HUES6 (cell line): ENCODE measurements around the gene S100A2.
"Not testable (repeated sequence)": the region's sequence is repeated elsewhere in the genome, so short reads cannot be mapped to it uniquely, and the experiment has no call there.

Experiments used
- H3K27ac ChIP-seq: 2 replicates; pipeline ENCODE4 v1.7.0; 2013; ENCODE audit warnings: low read depth, mild to moderate bottlenecking, low read length, inconsistent platforms
- H3K27me3 ChIP-seq: 2 replicates; pipeline ENCODE4 v1.6.1; 2013; ENCODE audit warnings: low read length; ENCODE audit not compliant: control insufficient read depth, insufficient read depth
- H3K36me3 ChIP-seq: 2 replicates; pipeline ENCODE4 v1.6.1; 2013; ENCODE audit warnings: low read length; ENCODE audit not compliant: control insufficient read depth, insufficient read depth
- H3K4me1 ChIP-seq: 2 replicates; pipeline ENCODE4 v1.6.1; 2013; ENCODE audit warnings: low read length; ENCODE audit not compliant: control insufficient read depth, insufficient read depth
- H3K4me3 ChIP-seq: 2 replicates; pipeline ENCODE4 v1.5.1; 2013; ENCODE audit warnings: low read depth, low read length
- H3K9ac ChIP-seq: one replicate; pipeline ENCODE4 v1.6.1; 2013; ENCODE audit warnings: mild to moderate bottlenecking, low read length
- H3K9me3 ChIP-seq: 2 replicates; pipeline ENCODE4 v1.6.1; 2013; ENCODE audit warnings: low read depth, low read length; ENCODE audit not compliant: control insufficient read depth, insufficient read depth

S100A2 gene

DNA sequence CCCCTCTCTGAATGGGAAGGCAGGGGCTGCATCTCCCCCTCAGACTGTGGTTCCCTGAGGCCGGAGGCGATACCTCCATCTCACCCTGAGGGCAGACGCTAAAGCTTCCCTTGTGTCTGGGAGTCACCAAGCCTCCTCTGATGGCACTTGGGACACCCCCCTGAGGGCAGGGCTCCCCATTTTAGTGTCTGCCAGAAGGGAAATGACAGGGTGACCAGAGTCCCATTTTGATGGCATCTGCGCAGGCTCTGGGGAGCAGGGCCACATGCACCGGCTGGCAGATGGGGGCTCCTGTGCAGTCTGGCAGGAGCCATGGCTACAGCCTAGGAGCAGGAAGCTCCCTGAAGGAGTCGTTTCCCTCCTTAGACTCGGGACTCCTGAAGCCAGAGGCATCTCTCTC is 1.7 kb downstream of the S100A2 start:
- no peak overlapping the region for H3K9ac ChIP-seq
- H3K4me1 ChIP-seq = peaks cover 43% of the 10 kb centered on the region
- H3K27me3 ChIP-seq = no peaks in the 10 kb centered on the region
- H3K9me3 ChIP-seq = no peaks in the 10 kb centered on the region
- H3K4me3 ChIP-seq = no peak overlapping the region
- H3K27ac ChIP-seq = no peak overlapping the region
- H3K36me3 ChIP-seq = no peaks in the 10 kb centered on the region

DNA sequence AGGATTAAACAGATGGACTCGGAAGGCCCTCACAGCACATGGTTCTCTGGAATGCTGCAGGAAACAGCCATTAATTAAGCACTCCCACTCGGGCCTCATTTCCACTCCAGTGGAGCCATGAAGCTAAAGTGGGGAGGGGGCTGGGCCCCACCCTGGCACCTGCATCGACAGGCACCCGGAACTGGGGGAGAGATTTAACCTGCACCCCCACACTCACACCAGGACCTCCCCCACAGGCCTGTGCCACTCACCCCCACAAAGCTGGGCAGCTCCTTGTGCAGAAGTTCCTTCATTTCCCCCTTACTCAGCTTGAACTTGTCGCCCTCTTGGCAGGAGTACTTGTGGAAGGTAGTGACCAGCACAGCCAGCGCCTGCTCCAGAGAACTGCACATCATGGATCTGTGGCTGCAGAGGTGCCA is 2.2 kb downstream of the S100A2 start:
- H3K4me1 ChIP-seq = peaks cover 39% of the 10 kb centered on the region
- no peaks in the 10 kb centered on the region for H3K36me3 ChIP-seq
- no peaks in the 10 kb centered on the region for H3K9me3 ChIP-seq
- no peak overlapping the region for H3K9ac ChIP-seq
- no peak overlapping the region for H3K27ac ChIP-seq
- H3K27me3 ChIP-seq = no peaks in the 10 kb centered on the region
- H3K4me3 ChIP-seq = no peak overlapping the region

GRCh38 chr1:153562021-153562420 is 3.6 kb downstream of the S100A2 start:
- not testable (repeated sequence) for H3K27me3 ChIP-seq, H3K9me3 ChIP-seq, H3K36me3 ChIP-seq, H3K9ac ChIP-seq, H3K27ac ChIP-seq, H3K4me3 ChIP-seq
- H3K4me1 ChIP-seq = peaks cover 26% of the 10 kb centered on the region

DNA sequence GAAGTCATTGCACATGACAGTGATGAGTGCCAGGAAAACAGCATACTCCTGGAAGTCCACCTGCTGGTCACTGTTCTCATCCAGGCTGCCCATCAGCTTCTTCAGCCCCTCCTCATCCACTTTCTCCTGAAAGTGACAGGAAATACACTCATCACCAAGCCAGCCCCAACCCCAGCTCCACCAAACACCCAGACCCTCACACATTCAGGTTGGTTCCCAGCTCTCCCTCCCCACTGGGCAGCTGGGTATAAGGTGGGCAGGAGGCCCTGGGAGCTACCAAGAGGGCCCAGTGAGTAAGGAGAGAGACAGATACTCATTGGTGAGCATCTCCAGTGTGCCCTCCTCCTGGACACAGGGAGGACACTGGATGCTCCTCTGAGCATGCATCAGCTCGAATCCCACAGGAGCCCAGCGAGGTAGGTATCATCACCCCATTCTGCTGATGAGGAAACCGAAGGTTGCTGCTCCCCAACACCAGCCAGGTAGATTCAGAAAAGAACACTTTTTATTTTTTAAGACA is 4.1 kb downstream of the S100A2 start:
- H3K4me1 ChIP-seq = peaks cover 21% of the 10 kb centered on the region
- no peak overlapping the region for H3K27ac ChIP-seq
- H3K9me3 ChIP-seq = no peaks in the 10 kb centered on the region
- H3K36me3 ChIP-seq = no peaks in the 10 kb centered on the region
- no peak overlapping the region for H3K4me3 ChIP-seq
- H3K27me3 ChIP-seq = no peaks in the 10 kb centered on the region
- H3K9ac ChIP-seq = no peak overlapping the region

- H3K9me3 ChIP-seq = no peaks in the 10 kb centered on the region
- no peaks in the 10 kb centered on the region for H3K27me3 ChIP-seq
- H3K4me1 ChIP-seq = peaks cover 16% of the 10 kb centered on the region
- no peak overlapping the region for H3K9ac ChIP-seq
- H3K36me3 ChIP-seq = no peaks in the 10 kb centered on the region
- H3K27ac ChIP-seq = no peak overlapping the region
- no peak overlapping the region for H3K4me3 ChIP-seq
These were observed 4.7 kb downstream of the S100A2 start for GRCh38 chr1:153560771-153561465.

- no peak overlapping the region for H3K4me3 ChIP-seq
- H3K27me3 ChIP-seq = no peaks in the 10 kb centered on the region
- no peak overlapping the region for H3K9ac ChIP-seq
- no peak overlapping the region for H3K27ac ChIP-seq
- no peaks in the 10 kb centered on the region for H3K9me3 ChIP-seq
- H3K36me3 ChIP-seq = no peaks in the 10 kb centered on the region
- peaks cover 9% of the 10 kb centered on the region; the same call in 1 of the 2 replicates for H3K4me1 ChIP-seq
These were observed 5.4 kb downstream of the S100A2 start for GRCh38 chr1:153560241-153560640.

- Histone ChIP-seq H3K4me1 (no peaks in the 10 kb centered on the region; the same call in 1 of the 2 replicates), H3K27ac (no peak overlapping the region), H3K9ac (no peak overlapping the region), H3K36me3 (no peaks in the 10 kb centered on the region), H3K9me3 (no peaks in the 10 kb centered on the region), H3K27me3 (no peaks in the 10 kb centered on the region), H3K4me3 (no peak overlapping the region)
These were observed 7.8 kb downstream of the S100A2 start for GRCh38 chr1:153557877-153558276.

- Histone ChIP-seq H3K9ac (no peak overlapping the region), H3K36me3 (no peaks in the 10 kb centered on the region), H3K4me1 (no peaks in the 10 kb centered on the region; the same call in 1 of the 2 replicates), H3K9me3 (no peaks in the 10 kb centered on the region), H3K27me3 (no peaks in the 10 kb centered on the region), H3K27ac (no peak overlapping the region), H3K4me3 (no peak overlapping the region)
These were observed 9.3 kb downstream of the S100A2 start for GRCh38 chr1:153556348-153556747.

DNA sequence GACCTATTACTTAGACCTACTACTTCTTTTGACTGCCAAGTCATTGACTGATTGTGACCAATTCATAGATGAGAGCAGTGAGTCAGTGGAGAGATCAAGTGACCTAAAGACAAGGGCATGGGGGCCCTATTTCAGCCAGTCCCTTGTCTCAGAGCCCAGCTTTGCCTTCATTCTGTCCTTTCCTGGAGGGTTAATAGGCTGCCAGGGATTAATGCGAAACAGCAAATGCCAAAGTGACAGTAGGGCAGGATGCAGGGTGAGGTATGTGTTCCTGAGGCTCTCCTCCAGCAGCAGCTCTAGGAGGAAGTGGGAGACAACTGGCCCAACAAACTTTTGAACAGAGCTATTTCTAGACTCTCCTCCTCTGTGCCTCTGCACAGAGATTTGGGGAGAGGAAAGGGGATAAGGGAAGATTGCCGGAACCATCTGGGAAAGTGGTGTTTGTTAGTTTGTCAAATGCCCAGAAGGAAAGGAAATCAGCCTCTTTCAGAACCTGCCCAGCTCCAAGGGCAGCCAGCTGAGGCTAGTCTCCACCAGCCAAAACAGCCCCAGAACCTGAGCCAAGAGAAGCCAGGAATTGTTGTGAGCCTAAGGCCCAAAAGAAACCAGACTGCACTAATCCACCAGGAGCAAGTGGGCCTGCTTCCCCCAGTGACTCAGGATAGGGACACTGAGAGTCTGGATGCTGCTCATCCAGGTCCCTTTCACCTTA is 11.7 kb downstream of the S100A2 start:
- Histone ChIP-seq H3K36me3 (no peaks in the 10 kb centered on the region), H3K27ac (no peak overlapping the region), H3K4me1 (peaks cover 23% of the 10 kb centered on the region), H3K9me3 (no peaks in the 10 kb centered on the region), H3K4me3 (no peak overlapping the region), H3K9ac (no peak overlapping the region), H3K27me3 (no peaks in the 10 kb centered on the region)

- Histone ChIP-seq H3K4me3 (no peak overlapping the region), H3K9ac (no peak overlapping the region), H3K27ac (no peak overlapping the region), H3K36me3 (no peaks in the 10 kb centered on the region), H3K27me3 (no peaks in the 10 kb centered on the region), H3K9me3 (no peaks in the 10 kb centered on the region), H3K4me1 (peaks cover 32% of the 10 kb centered on the region)
These were observed 12.5 kb downstream of the S100A2 start for GRCh38 chr1:153553096-153553495.

DNA sequence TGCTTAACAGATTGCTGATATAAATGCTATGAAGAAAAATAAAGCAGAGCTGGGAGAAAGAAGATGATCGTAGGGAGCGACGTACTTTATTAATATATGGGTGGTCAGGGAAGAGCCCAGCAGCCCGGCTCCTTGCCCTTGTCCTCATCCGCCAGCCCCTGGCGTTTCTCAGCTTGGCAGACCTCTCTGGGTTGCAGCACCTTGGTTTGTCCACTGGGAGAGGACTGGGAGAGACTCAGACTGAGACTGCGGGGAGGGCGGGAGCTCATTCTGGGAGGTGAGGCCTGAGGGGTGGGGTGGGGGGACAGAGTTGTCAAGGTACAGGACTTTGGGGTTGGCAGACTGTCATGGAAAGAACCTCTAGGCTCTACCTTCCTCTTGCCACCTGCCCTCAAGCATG is 13.3 kb downstream of the S100A2 start:
- no peaks in the 10 kb centered on the region for H3K36me3 ChIP-seq
- H3K9ac ChIP-seq = no peak overlapping the region
- H3K27ac ChIP-seq = no peak overlapping the region
- H3K9me3 ChIP-seq = no peaks in the 10 kb centered on the region
- peaks cover 39% of the 10 kb centered on the region for H3K4me1 ChIP-seq
- no peaks in the 10 kb centered on the region for H3K27me3 ChIP-seq
- H3K4me3 ChIP-seq = no peak overlapping the region
